ENCODE measurements around the gene EXOSC10. TPM values are rescaled to one million over a fixed set of nuclear protein-coding genes. Genes with fewer than 3 reads are reported as not detected.

Gene EXOSC10
- total and polyA plus RNA-seq, 2 of the 13 experiments (the other 11 are each of a cell fraction or from before 2014, with no cell fraction given), result 48.4 to 67.6 TPM

DNA sequence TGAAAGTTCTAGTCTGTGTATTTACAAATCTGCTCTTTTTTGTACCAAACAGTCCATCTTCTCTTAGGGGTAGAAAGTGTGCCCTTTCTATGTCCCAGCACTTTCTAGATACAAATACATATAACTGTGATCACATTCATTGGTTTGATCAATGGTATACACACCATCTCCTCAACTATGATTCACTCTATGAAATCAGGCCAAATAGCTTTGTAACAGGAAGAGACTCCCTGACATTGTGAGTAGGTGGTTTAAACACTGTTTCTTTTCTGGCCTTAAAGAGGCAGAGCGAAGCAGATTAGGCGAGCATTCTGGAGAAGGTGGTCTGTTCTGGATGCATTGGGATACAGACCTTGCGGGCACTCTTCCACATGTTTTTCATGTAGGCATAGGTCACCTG is 39.3 kb upstream of the EXOSC10 start (continued):
- TF ChIP-seq, protein P1, sequence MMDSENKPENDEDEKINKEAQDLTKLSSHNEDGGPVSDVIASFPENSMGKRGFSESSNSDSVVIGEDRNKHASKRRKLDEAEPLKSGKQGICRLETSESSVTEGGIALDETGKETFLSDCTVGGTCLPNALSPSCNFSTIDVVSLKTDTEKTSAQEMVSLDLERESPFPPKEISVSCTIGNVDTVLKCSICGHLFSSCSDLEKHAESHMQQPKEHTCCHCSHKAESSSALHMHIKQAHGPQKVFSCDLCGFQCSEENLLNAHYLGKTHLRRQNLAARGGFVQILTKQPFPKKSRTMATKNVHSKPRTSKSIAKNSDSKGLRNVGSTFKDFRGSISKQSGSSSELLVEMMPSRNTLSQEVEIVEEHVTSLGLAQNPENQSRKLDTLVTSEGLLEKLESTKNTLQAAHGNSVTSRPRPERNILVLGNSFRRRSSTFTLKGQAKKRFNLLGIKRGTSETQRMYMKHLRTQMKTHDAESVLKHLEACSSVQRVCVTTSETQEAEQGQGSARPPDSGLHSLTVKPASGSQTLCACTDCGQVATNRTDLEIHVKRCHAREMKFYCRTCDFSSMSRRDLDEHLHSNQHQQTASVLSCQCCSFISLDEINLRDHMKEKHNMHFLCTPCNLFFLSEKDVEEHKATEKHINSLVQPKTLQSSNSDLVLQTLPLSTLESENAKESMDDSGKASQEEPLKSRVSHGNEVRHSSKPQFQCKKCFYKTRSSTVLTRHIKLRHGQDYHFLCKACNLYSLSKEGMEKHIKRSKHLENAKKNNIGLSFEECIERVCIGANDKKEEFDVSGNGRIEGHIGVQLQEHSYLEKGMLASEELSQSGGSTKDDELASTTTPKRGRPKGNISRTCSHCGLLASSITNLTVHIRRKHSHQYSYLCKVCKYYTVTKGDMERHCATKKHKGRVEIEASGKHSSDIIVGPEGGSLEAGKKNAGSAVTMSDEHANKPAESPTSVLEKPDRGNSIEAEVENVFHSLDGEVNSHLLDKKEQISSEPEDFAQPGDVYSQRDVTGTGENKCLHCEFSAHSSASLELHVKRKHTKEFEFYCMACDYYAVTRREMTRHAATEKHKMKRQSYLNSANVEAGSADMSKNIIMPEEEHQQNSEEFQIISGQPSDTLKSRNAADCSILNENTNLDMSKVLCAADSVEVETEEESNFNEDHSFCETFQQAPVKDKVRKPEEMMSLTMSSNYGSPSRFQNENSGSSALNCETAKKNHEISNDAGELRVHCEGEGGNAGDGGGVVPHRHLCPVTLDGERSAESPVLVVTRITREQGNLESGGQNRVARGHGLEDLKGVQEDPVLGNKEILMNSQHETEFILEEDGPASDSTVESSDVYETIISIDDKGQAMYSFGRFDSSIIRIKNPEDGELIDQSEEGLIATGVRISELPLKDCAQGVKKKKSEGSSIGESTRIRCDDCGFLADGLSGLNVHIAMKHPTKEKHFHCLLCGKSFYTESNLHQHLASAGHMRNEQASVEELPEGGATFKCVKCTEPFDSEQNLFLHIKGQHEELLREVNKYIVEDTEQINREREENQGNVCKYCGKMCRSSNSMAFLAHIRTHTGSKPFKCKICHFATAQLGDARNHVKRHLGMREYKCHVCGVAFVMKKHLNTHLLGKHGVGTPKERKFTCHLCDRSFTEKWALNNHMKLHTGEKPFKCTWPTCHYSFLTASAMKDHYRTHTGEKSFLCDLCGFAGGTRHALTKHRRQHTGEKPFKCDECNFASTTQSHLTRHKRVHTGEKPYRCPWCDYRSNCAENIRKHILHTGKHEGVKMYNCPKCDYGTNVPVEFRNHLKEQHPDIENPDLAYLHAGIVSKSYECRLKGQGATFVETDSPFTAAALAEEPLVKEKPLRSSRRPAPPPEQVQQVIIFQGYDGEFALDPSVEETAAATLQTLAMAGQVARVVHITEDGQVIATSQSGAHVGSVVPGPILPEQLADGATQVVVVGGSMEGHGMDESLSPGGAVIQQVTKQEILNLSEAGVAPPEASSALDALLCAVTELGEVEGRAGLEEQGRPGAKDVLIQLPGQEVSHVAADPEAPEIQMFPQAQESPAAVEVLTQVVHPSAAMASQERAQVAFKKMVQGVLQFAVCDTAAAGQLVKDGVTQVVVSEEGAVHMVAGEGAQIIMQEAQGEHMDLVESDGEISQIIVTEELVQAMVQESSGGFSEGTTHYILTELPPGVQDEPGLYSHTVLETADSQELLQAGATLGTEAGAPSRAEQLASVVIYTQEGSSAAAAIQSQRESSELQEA (CRISPR knock-in tag; IDR thresholded peaks at IDR 0.05; ENCODE audit: not compliant biosample characterization), result no peak
- TF ChIP-seq EEA1 (CRISPR knock-in tag; IDR thresholded peaks at IDR 0.05; ENCODE audit: borderline replicate concordance), result no peak

- H3K4me1 ChIP-seq (ENCODE audit: insufficient read depth, low read length), result no peaks in the 10 kb centered on the region
- no peaks in the 10 kb centered on the region for H4K20me1 ChIP-seq (ENCODE audit: insufficient read depth, low read length)
- in situ Hi-C loops (cut with HindIII; ENCODE audit: extremely low pct_ligation_motif_present, low pct_unique_long_range_greater_than_20kb), result no loop called here
- no peaks in the 10 kb centered on the region for H3K9me3 ChIP-seq (ENCODE audit: low read length)
- H3K79me2 ChIP-seq (ENCODE audit: insufficient read depth, low read length), result no peaks in the 10 kb centered on the region
- no peak for DNase-seq (ENCODE audit: low spot score)
- BruUV-seq (replicated peaks), result no TSS peak
- 100% methylated on average over 1 of the region's 1 CpG for WGBS (ENCODE audit: low lambda C conversion rate)
- ATAC-seq, result no peak
- POLR2A ChIA-PET, result no interaction called here
- CTCF ChIA-PET (ENCODE audit: low intra/inter-chr PET ratio, low total read pairs), result no interaction called here
- H3K27me3 ChIP-seq (ENCODE audit: control insufficient read depth in 1 of 2, insufficient read depth in 2 of 2, low read length in 2 of 2), result no peaks in the 10 kb centered on the region
- H3K27ac ChIP-seq (ENCODE audit: extremely low read length, insufficient read depth, low read length), result no peak overlapping the region
- H3K36me3 ChIP-seq (replicated peaks in 1 of 2; ENCODE audit: control insufficient read depth in 1 of 2, insufficient read depth in 2 of 2, low read length in 2 of 2), result peaks cover 5 to 37% of the 10 kb centered on the region in 2 experiments; a peak in 4 of 5 replicates
- no peak overlapping the region for H3K4me3 ChIP-seq (replicated peaks in 1 of 3; ENCODE audit: insufficient read depth in 1 of 3, low read depth in 2 of 3, low read length in 3 of 3)
- intact Hi-C loops (cut with micrococcal nuclease; ENCODE audit: unreplicated experiment), result no loop called here
- no peak overlapping the region for H2AFZ ChIP-seq (ENCODE audit: low read length)
- no peak overlapping the region for H3K4me2 ChIP-seq (ENCODE audit: low read depth, low read length)
- FAIRE-seq, result no peak
- H3K9ac ChIP-seq (ENCODE audit: insufficient read depth, low read depth, low read length), result no peak overlapping the region
- TF ChIP-seq, protein P2, sequence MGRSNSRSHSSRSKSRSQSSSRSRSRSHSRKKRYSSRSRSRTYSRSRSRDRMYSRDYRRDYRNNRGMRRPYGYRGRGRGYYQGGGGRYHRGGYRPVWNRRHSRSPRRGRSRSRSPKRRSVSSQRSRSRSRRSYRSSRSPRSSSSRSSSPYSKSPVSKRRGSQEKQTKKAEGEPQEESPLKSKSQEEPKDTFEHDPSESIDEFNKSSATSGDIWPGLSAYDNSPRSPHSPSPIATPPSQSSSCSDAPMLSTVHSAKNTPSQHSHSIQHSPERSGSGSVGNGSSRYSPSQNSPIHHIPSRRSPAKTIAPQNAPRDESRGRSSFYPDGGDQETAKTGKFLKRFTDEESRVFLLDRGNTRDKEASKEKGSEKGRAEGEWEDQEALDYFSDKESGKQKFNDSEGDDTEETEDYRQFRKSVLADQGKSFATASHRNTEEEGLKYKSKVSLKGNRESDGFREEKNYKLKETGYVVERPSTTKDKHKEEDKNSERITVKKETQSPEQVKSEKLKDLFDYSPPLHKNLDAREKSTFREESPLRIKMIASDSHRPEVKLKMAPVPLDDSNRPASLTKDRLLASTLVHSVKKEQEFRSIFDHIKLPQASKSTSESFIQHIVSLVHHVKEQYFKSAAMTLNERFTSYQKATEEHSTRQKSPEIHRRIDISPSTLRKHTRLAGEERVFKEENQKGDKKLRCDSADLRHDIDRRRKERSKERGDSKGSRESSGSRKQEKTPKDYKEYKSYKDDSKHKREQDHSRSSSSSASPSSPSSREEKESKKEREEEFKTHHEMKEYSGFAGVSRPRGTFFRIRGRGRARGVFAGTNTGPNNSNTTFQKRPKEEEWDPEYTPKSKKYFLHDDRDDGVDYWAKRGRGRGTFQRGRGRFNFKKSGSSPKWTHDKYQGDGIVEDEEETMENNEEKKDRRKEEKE (IDR thresholded peaks at IDR 0.05), result no peak
- TF ChIP-seq DNMT3B (CRISPR knock-in tag; conservative IDR thresholded peaks at IDR 0.05) (no peak), MTA3 (CRISPR knock-in tag; IDR thresholded peaks at IDR 0.05) (no peak)
- TF ChIP-seq, protein P3, sequence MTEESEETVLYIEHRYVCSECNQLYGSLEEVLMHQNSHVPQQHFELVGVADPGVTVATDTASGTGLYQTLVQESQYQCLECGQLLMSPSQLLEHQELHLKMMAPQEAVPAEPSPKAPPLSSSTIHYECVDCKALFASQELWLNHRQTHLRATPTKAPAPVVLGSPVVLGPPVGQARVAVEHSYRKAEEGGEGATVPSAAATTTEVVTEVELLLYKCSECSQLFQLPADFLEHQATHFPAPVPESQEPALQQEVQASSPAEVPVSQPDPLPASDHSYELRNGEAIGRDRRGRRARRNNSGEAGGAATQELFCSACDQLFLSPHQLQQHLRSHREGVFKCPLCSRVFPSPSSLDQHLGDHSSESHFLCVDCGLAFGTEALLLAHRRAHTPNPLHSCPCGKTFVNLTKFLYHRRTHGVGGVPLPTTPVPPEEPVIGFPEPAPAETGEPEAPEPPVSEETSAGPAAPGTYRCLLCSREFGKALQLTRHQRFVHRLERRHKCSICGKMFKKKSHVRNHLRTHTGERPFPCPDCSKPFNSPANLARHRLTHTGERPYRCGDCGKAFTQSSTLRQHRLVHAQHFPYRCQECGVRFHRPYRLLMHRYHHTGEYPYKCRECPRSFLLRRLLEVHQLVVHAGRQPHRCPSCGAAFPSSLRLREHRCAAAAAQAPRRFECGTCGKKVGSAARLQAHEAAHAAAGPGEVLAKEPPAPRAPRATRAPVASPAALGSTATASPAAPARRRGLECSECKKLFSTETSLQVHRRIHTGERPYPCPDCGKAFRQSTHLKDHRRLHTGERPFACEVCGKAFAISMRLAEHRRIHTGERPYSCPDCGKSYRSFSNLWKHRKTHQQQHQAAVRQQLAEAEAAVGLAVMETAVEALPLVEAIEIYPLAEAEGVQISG (CRISPR knock-in tag; IDR thresholded peaks at IDR 0.05), result no peak
Observed at GRCh38 chr1:11138029-11138428, 38.4 kb upstream of the EXOSC10 start.

Data from HepG2 (cell line).